SH-SY5Y (cell line): ENCODE data around the gene TRIP6.

Experiments
- GATA2 ChIP-seq: IDR thresholded peaks from 2 replicates; pipeline ENCODE4 v1.6.1; 2011; ENCODE audit warnings: mild to moderate bottlenecking, low read depth, low read length
- GATA3 ChIP-seq: IDR thresholded peaks from 2 replicates; pipeline ENCODE4 v1.6.1; 2011; ENCODE audit warnings: low read depth, mild to moderate bottlenecking, low read length, moderate library complexity

- no peak for TF ChIP-seq GATA2
- no peak for TF ChIP-seq GATA3
Observed at GRCh38 chr7:100882201-100882600, 15.0 kb downstream of the TRIP6 start.
